ENCODE results near the gene FUZ.

- TF ChIP-seq CTCF (IDR thresholded peaks at IDR 0.05; ENCODE audit: insufficient read depth, low read length, poor library complexity, severe bottlenecking): no peak
- TF ChIP-seq EZH2phosphoT487 (conservative IDR thresholded peaks at IDR 0.05; ENCODE audit: low read length): no peak
Observed at GRCh38 chr19:49860336-49861102, 47.4 kb upstream of the FUZ start.
